Gastrocnemius medialis (tissue), 4 donors: ENCODE measurements around the gene UTP3.

Source experiments
- POLR2A ChIP-seq, 2 donors: fragments of 450-650 bp; IDR thresholded peaks; one replicate each; pipeline ENCODE4 v1.6.1; 2017; ENCODE audit warnings: antibody characterized with exemption in 2 of 2, mild to moderate bottlenecking in 2 of 2, moderate library complexity in 2 of 2
- TF ChIP-seq, protein P1 (sequence below), 5 experiments: fragments of 450-650 bp in 3 of 5; fragments of 200-600 bp in 2 of 5; sonication (generic) in 2 of 5; IDR thresholded peaks in 4 of 5; conservative IDR thresholded peaks in 1 of 5; 1 replicate in 4 of 5; 2 replicates in 1 of 5; pipeline ENCODE4 v1.5.1; 2016 to 2019; ENCODE audit warnings: antibody characterized with exemption in 5 of 5, mild to moderate bottlenecking in 3 of 5, moderate library complexity in 3 of 5

GRCh38 chr4:70718811-70719604, 30.7 kb downstream of the UTP3 start:
- TF ChIP-seq, protein P1, sequence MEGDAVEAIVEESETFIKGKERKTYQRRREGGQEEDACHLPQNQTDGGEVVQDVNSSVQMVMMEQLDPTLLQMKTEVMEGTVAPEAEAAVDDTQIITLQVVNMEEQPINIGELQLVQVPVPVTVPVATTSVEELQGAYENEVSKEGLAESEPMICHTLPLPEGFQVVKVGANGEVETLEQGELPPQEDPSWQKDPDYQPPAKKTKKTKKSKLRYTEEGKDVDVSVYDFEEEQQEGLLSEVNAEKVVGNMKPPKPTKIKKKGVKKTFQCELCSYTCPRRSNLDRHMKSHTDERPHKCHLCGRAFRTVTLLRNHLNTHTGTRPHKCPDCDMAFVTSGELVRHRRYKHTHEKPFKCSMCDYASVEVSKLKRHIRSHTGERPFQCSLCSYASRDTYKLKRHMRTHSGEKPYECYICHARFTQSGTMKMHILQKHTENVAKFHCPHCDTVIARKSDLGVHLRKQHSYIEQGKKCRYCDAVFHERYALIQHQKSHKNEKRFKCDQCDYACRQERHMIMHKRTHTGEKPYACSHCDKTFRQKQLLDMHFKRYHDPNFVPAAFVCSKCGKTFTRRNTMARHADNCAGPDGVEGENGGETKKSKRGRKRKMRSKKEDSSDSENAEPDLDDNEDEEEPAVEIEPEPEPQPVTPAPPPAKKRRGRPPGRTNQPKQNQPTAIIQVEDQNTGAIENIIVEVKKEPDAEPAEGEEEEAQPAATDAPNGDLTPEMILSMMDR (IDR thresholded peaks at IDR 0.05 in 4 of 5, conservative IDR thresholded peaks at IDR 0.05 in 1 of 5): no peak
- no peak for TF ChIP-seq POLR2A (IDR thresholded peaks at IDR 0.05)
